Right atrium auricular region (tissue), 2 donors: Measurements from ENCODE around the gene EMC10. TPM values are rescaled to one million over a fixed set of nuclear protein-coding genes. Genes with fewer than 3 reads are reported as not detected.

Experiments
- DNase-seq: peaks from one replicate; pipeline ENCODE4 v3.0.0-alpha.2; 2019; ENCODE audit warnings: low spot score
- H3K27ac ChIP-seq, 2 donors: fragments of 200-600 bp; sonication (generic); 1 replicate in 1 of 2; 2 replicates in 1 of 2; pipeline ENCODE4 v1.5.1; 2016 to 2019
- H3K27me3 ChIP-seq, 2 donors: fragments of 200-600 bp; sonication (generic); one replicate each; pipeline versions ENCODE4 v1.5.1 to v1.6.0; 2017 to 2019
- H3K36me3 ChIP-seq: fragments of 200-600 bp; sonication (generic); one replicate; pipeline ENCODE4 v1.5.1; 2016
- H3K4me1 ChIP-seq, 2 donors: fragments of 200-600 bp; sonication (generic); one replicate each; pipeline versions ENCODE4 v1.5.1 to v1.6.0; 2017 to 2019
- H3K4me3 ChIP-seq, 2 donors: fragments of 200-600 bp; sonication (generic); 1 replicate in 1 of 2; 2 replicates in 1 of 2; pipeline ENCODE4 v1.5.1; 2017 to 2019; ENCODE audit warnings: mild to moderate bottlenecking in 1 of 2, moderate library complexity in 1 of 2
- H3K9me3 ChIP-seq, 2 donors: fragments of 200-600 bp; sonication (generic); one replicate each; pipeline ENCODE4 v1.5.1; 2019
- CTCF ChIP-seq, 2 donors: fragments of 200-600 bp; sonication (generic); IDR thresholded peaks; one replicate each; pipeline ENCODE4 v1.5.1; 2019; ENCODE audit warnings: antibody characterized with exemption in 2 of 2
- total RNA-seq, 2 donors: library from RNA; depleted of rRNA; stranded (reverse); fragments of >200 nt; gene quantifications; one replicate each; pipeline ENCODE4 v1.1.0, GENCODE V29; 2016

The EMC10 gene
- total RNA-seq, 2 donors from 2014 or later = 94.9 to 112 TPM

GRCh38 chr19:50431343-50432220 is 44.7 kb upstream of the EMC10 start:
- H3K27me3 ChIP-seq = peaks cover 0 to 7% of the 10 kb centered on the region in 2 donors
- H3K36me3 ChIP-seq = no peaks in the 10 kb centered on the region
- H3K4me3 ChIP-seq = peak overlapping the region; percentile 59 to 66
- H3K4me1 ChIP-seq = peaks cover 0 to 25% of the 10 kb centered on the region in 2 donors
- peak; percentile 83 for DNase-seq
- no peak for TF ChIP-seq CTCF (IDR thresholded peaks at IDR 0.05)
- H3K27ac ChIP-seq = peak overlapping the region; percentile 42 to 75
- no peaks in the 10 kb centered on the region for H3K9me3 ChIP-seq

GRCh38 chr19:50432221-50433028 is 43.9 kb upstream of the EMC10 start, which contains the start of gene MYBPC2:
Gene MYBPC2 (plus strand): TSS chr19:50432892. CDS start chr19:50432954, 62 bp downstream.
- no peak for TF ChIP-seq CTCF (IDR thresholded peaks at IDR 0.05)
- peak within 1 kb of the TSS; percentile 42 to 75 for H3K27ac ChIP-seq

GRCh38 chr19:50433201-50434180 is 42.8 kb upstream of the EMC10 start:
- no peak for TF ChIP-seq CTCF (IDR thresholded peaks at IDR 0.05)
- H3K27me3 ChIP-seq = peaks cover 0 to 7% of the 10 kb centered on the region in 2 donors
- H3K4me3 ChIP-seq = no peak overlapping the region
- no peaks in the 10 kb centered on the region for H3K9me3 ChIP-seq
- DNase-seq = no peak
- peaks cover 0 to 19% of the 10 kb centered on the region in 2 donors for H3K4me1 ChIP-seq
- no peak overlapping the region for H3K27ac ChIP-seq
- no peaks in the 10 kb centered on the region for H3K36me3 ChIP-seq

More at GRCh38 chr19:50432221-50433028, 43.9 kb upstream of the EMC10 start, which contains the start of gene MYBPC2:
- Histone ChIP-seq H3K4me1 (peaks cover 0 to 25% of the 10 kb centered on the region in 2 donors), H3K27me3 (peaks cover 0 to 7% of the 10 kb centered on the region in 2 donors), H3K4me3 (peak within 1 kb of the TSS; percentile 59 to 66), H3K36me3 (no peaks in the 10 kb centered on the region), H3K9me3 (no peaks in the 10 kb centered on the region)
- DNase-seq = no peak

- Histone ChIP-seq H3K27me3 (peaks cover 0 to 7% of the 10 kb centered on the region in 2 donors), H3K27ac (no peak overlapping the region), H3K9me3 (no peaks in the 10 kb centered on the region), H3K4me1 (peaks cover 0 to 18% of the 10 kb centered on the region in 2 donors), H3K36me3 (no peaks in the 10 kb centered on the region), H3K4me3 (no peak overlapping the region)
- DNase-seq = no peak
- no peak for TF ChIP-seq CTCF (IDR thresholded peaks at IDR 0.05)
These were observed 41.8 kb upstream of the EMC10 start for GRCh38 chr19:50434525-50434924.

GRCh38 chr19:50435221-50435620 is 41.1 kb upstream of the EMC10 start:
- no peak for TF ChIP-seq CTCF (IDR thresholded peaks at IDR 0.05)
- H3K4me3 ChIP-seq = no peak overlapping the region

More at GRCh38 chr19:50435221-50435620, 41.1 kb upstream of the EMC10 start:
- peaks cover 0 to 7% of the 10 kb centered on the region in 2 donors for H3K27me3 ChIP-seq
- no peak for DNase-seq
- H3K4me1 ChIP-seq = peaks cover 0 to 18% of the 10 kb centered on the region in 2 donors
- no peak overlapping the region for H3K27ac ChIP-seq
- no peaks in the 10 kb centered on the region for H3K36me3 ChIP-seq
- no peaks in the 10 kb centered on the region for H3K9me3 ChIP-seq
